Neural crest cell (in vitro differentiated cells): Measurements from ENCODE around the gene NEB. TPM values are rescaled to one million over a fixed set of nuclear protein-coding genes. Genes with fewer than 3 reads are reported as not detected.

Experiments used
- DNase-seq: peaks from one replicate; pipeline ENCODE4 v3.0.0; 2021; ENCODE audit warnings: low read depth, mixed read lengths, low spot score
- H3K27ac Mint-ChIP-seq: one replicate; pipeline ENCODE4 v1.8.0; 2021; ENCODE audit warnings: mild to moderate bottlenecking, mixed read lengths; ENCODE audit not compliant: unreplicated experiment
- H3K27me3 Mint-ChIP-seq: 2 replicates; pipeline ENCODE4 v1.8.0; 2021; ENCODE audit warnings: low read depth, mild to moderate bottlenecking, mixed read lengths
- H3K36me3 Mint-ChIP-seq: 2 replicates; pipeline ENCODE4 v1.8.0; 2021; ENCODE audit warnings: low read depth, mild to moderate bottlenecking, mixed read lengths
- H3K4me1 Mint-ChIP-seq: 2 replicates; pipeline ENCODE4 v1.8.0; 2021; ENCODE audit warnings: mixed read lengths
- H3K4me3 Mint-ChIP-seq: one replicate; pipeline ENCODE4 v1.8.0; 2021; ENCODE audit warnings: mild to moderate bottlenecking, mixed read lengths
- H3K9me3 Mint-ChIP-seq: 2 replicates; pipeline ENCODE4 v1.8.0; 2021; ENCODE audit warnings: mixed read lengths
- total RNA-seq: library from RNA; stranded (reverse); gene quantifications from 2 replicates; pipeline ENCODE4 v1.2.1, GENCODE V29; 2021
- TF ChIP-seq, protein P1 (sequence below): fragments of 200-600 bp; sonication (generic); conservative IDR thresholded peaks from 2 replicates; pipeline ENCODE4 v1.5.0; 2021; ENCODE audit warnings: antibody characterized with exemption, mild to moderate bottlenecking

The NEB gene
- total RNA-seq, 1 donor from 2014 or later: 0.77 TPM

DNA sequence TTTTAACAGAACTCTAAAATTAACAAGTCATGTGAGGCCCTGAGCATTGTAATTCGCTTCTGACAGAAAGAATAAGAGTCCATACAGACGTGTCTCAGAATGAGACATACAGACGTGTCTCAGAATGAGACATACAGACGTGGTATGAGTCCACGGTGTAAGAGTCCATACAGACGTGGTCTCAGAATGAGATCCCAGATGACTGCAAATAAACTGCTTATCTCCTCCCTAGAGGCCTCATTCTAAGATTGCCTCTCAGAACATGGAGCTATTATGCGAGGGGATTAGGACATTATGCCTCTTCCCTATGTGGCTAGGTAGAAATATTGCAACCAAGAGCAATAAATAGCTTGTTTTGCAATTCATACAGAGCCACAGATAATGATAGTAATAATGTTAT lies 63.9 kb downstream of the NEB start:
- no peak overlapping the region for H3K27ac Mint-ChIP-seq
- TF ChIP-seq, protein P1, sequence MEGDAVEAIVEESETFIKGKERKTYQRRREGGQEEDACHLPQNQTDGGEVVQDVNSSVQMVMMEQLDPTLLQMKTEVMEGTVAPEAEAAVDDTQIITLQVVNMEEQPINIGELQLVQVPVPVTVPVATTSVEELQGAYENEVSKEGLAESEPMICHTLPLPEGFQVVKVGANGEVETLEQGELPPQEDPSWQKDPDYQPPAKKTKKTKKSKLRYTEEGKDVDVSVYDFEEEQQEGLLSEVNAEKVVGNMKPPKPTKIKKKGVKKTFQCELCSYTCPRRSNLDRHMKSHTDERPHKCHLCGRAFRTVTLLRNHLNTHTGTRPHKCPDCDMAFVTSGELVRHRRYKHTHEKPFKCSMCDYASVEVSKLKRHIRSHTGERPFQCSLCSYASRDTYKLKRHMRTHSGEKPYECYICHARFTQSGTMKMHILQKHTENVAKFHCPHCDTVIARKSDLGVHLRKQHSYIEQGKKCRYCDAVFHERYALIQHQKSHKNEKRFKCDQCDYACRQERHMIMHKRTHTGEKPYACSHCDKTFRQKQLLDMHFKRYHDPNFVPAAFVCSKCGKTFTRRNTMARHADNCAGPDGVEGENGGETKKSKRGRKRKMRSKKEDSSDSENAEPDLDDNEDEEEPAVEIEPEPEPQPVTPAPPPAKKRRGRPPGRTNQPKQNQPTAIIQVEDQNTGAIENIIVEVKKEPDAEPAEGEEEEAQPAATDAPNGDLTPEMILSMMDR: no peak
- H3K4me3 Mint-ChIP-seq: no peak overlapping the region
- no peaks in the 10 kb centered on the region for H3K4me1 Mint-ChIP-seq
- no peaks in the 10 kb centered on the region for H3K27me3 Mint-ChIP-seq
- no peaks in the 10 kb centered on the region for H3K36me3 Mint-ChIP-seq
- no peak for DNase-seq
- H3K9me3 Mint-ChIP-seq: no peaks in the 10 kb centered on the region

DNA sequence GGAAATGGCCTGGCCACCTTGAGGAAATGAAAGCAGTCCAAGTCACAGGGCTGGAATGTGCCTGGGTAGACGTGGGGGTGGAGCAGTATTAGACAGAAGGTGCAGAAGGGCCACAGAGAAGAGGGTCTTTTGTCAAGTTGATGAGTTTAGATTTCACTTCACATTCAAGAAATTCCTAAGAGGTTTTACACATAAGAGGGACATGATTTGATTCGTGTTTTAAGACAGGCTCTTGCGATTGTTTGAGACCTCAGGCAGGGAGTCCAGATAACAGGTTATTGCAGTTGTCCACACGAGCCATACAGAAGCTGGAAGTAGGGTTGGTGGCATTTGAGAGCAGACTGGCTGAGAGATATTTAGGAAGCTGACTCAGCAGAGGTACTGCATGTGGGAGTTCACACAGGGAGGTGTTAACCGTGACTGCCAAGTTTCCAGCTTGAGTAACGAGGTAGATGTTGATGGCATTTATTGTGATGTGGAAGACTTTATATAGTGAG lies 64.6 kb downstream of the NEB start:
- Mint-ChIP-seq H3K27ac (no peak overlapping the region), H3K9me3 (no peaks in the 10 kb centered on the region), H3K4me1 (no peaks in the 10 kb centered on the region), H3K36me3 (no peaks in the 10 kb centered on the region), H3K27me3 (no peaks in the 10 kb centered on the region), H3K4me3 (no peak overlapping the region)
- TF ChIP-seq, protein P1: no peak
- no peak for DNase-seq

DNA sequence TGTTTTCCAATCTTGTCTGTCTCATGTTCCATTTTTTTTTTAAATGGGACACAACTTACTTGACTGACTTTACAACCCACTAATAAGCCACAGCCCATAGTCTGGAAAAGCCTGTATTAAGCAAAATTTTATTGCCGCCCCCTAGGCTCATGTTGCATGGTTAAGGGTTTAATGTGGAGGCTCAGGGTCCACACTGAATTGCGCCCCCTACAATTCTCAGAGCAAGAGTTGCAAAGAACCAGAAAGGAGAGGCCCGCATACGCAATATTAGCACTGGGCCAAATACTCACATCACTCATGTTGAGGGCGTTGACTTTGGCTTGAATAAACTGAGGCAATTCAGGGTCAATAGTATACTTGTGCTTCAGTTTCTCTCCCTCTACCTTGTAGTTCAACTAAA lies 65.5 kb downstream of the NEB start:
- TF ChIP-seq, protein P1: no peak
- Mint-ChIP-seq H3K9me3 (no peaks in the 10 kb centered on the region), H3K27ac (no peak overlapping the region), H3K4me3 (no peak overlapping the region), H3K36me3 (no peaks in the 10 kb centered on the region), H3K4me1 (no peaks in the 10 kb centered on the region), H3K27me3 (no peaks in the 10 kb centered on the region)
- DNase-seq: no peak

DNA sequence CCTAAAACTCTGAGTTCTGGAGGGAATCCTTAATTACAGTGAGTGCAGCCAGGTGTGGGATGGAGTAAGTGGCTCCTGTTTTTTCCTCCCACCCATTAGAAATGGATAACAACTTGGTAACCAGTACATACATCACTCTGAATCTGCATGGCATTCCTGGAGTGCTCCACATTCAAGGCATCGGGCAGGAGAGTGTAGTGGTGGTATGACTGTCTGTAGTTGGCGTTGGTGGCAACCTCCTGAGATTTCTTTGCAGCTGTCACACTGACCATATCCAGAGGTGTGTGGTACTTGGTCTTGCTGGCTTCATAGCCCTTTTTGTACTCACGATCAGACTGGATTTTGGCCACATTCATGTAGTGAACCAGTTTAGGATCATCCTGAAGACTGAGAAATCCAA lies 68.3 kb downstream of the NEB start:
- Mint-ChIP-seq H3K4me1 (no peaks in the 10 kb centered on the region), H3K27ac (no peak overlapping the region), H3K27me3 (no peaks in the 10 kb centered on the region), H3K9me3 (no peaks in the 10 kb centered on the region), H3K4me3 (no peak overlapping the region), H3K36me3 (no peaks in the 10 kb centered on the region)
- TF ChIP-seq, protein P1: no peak
- DNase-seq: no peak

DNA sequence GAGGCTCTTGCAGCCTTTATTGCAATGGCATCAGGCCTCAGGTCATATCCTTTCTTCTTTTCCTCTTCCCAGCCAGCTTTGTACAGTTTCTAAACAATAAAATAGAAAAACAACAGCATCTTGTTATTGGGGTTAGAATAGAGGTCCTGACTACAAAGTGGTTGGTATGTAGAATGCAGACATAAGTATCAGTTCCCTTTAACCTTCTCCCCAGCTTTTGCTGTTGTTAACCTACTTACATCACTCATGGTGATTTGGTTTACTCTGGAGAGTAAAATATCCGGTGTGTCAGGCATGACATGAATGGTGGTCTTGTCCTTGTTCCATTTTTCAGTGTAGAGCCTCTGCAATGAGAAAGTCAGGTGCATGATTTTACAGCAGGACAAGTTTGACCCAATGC lies 69.8 kb downstream of the NEB start:
- no peak for DNase-seq
- H3K36me3 Mint-ChIP-seq: no peaks in the 10 kb centered on the region
- no peaks in the 10 kb centered on the region for H3K4me1 Mint-ChIP-seq
- no peaks in the 10 kb centered on the region for H3K27me3 Mint-ChIP-seq
- H3K27ac Mint-ChIP-seq: no peak overlapping the region
- no peak overlapping the region for H3K4me3 Mint-ChIP-seq
- no peaks in the 10 kb centered on the region for H3K9me3 Mint-ChIP-seq
- TF ChIP-seq, protein P1: no peak

DNA sequence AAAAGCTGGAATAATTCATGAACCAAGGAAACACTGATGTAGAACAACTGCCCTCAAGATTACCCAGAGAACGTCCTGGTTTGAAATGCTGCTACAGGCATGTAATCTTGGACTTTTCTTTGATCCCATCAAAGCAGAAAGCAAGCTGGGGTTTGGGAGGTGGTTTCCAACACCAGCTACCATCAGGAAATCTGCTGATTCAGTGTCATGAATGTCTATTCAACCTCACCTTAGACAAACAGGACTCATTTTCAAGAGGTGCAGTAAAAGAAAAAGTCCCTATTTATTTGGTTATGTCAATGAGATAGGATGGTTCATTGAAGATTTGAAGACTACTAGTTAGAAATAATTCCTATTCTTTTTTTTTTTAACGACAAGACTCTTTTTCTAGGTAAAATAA lies 72.7 kb downstream of the NEB start:
- no peaks in the 10 kb centered on the region for H3K36me3 Mint-ChIP-seq
- no peak overlapping the region for H3K27ac Mint-ChIP-seq
- DNase-seq: no peak
- H3K4me3 Mint-ChIP-seq: no peak overlapping the region
- TF ChIP-seq, protein P1: no peak
- H3K9me3 Mint-ChIP-seq: no peaks in the 10 kb centered on the region
- H3K4me1 Mint-ChIP-seq: no peaks in the 10 kb centered on the region
- no peaks in the 10 kb centered on the region for H3K27me3 Mint-ChIP-seq
